Central memory CD4-positive, alpha-beta T cell (primary cell): ENCODE data around the gene KIRREL1.

Experiments used
- DNase-seq: peaks from one replicate; pipeline ENCODE4 v3.0.0; 2022
- total RNA-seq, 3 experiments: gene quantifications; one replicate each; lab custom pipeline; 2026; lab: John Stamatoyannopoulos, UW

The KIRREL1 gene
- 0 to 0.07 (median 0) reads per million in 3 experiments for total RNA-seq

GRCh38 chr1:157993147-157993917 lies at the start of gene KIRREL1:
KIRREL1 (plus strand) TSS chr1:157993645; CDS start chr1:157993677, 32 bp downstream.
- DNase-seq = no peak

- DNase-seq = no peak
Measured at GRCh38 chr1:157944663-157945280, 48.7 kb upstream of the KIRREL1 start.

GRCh38 chr1:157948312-157949073 lies 45.0 kb upstream of the KIRREL1 start:
- DNase-seq = no peak

GRCh38 chr1:157949074-157949354 lies 44.4 kb upstream of the KIRREL1 start:
- DNase-seq = no peak

GRCh38 chr1:157951230-157951629 lies 42.2 kb upstream of the KIRREL1 start:
- DNase-seq = no peak

- DNase-seq = no peak
Measured at GRCh38 chr1:157952601-157953000, 40.8 kb upstream of the KIRREL1 start.

GRCh38 chr1:157955221-157955620 lies 38.2 kb upstream of the KIRREL1 start:
- DNase-seq = no peak

- DNase-seq = no peak
Measured at GRCh38 chr1:157955857-157956256, 37.6 kb upstream of the KIRREL1 start.

GRCh38 chr1:157956732-157957131 lies 36.7 kb upstream of the KIRREL1 start:
- DNase-seq = no peak

GRCh38 chr1:157958263-157958662 lies 35.2 kb upstream of the KIRREL1 start:
- no peak for DNase-seq

- DNase-seq = no peak
Measured at GRCh38 chr1:157959750-157960149, 33.7 kb upstream of the KIRREL1 start.

GRCh38 chr1:157960773-157961172 lies 32.7 kb upstream of the KIRREL1 start:
- no peak for DNase-seq

GRCh38 chr1:157961805-157962762 lies 31.4 kb upstream of the KIRREL1 start:
- no peak for DNase-seq

- peak; percentile 4 for DNase-seq
Measured at GRCh38 chr1:157963713-157964112, 29.7 kb upstream of the KIRREL1 start.

GRCh38 chr1:157965584-157965983 lies 27.9 kb upstream of the KIRREL1 start:
- DNase-seq = no peak

GRCh38 chr1:157966031-157966537 lies 27.4 kb upstream of the KIRREL1 start:
- DNase-seq = no peak

GRCh38 chr1:157967205-157967604 lies 26.2 kb upstream of the KIRREL1 start:
- no peak for DNase-seq

GRCh38 chr1:157968508-157968907 lies 24.9 kb upstream of the KIRREL1 start:
- DNase-seq = no peak

- DNase-seq = no peak
Measured at GRCh38 chr1:157968946-157969345, 24.5 kb upstream of the KIRREL1 start.

- no peak for DNase-seq
Measured at GRCh38 chr1:157969697-157970485, 23.6 kb upstream of the KIRREL1 start.

GRCh38 chr1:157971769-157972168 lies 21.7 kb upstream of the KIRREL1 start:
- no peak for DNase-seq
